ENCODE data around the gene ADARB2.

Gene ADARB2

GRCh38 chr10:1180836-1181235 is 556.5 kb downstream of the ADARB2 start:
- Histone ChIP-seq H3K36me3 (ENCODE audit: insufficient read depth, low read length) (no peaks in the 10 kb centered on the region), H3K4me3 (ENCODE audit: low read depth, low read length) (no peak overlapping the region), H2AFZ (ENCODE audit: low read length, unreplicated experiment) (no peak overlapping the region), H3K27me3 (ENCODE audit: insufficient read depth, low read length) (peaks cover 11% of the 10 kb centered on the region; the same call in 1 of the 2 replicates), H3K4me1 (ENCODE audit: control insufficient read depth, insufficient read depth, low read length, unreplicated experiment) (no peaks in the 10 kb centered on the region), H3K27ac (ENCODE audit: low read depth, low read length) (no peak overlapping the region), H3K79me2 (ENCODE audit: control insufficient read depth, insufficient read depth, low read length, unreplicated experiment) (no peaks in the 10 kb centered on the region)

- Histone ChIP-seq H3K27me3 (ENCODE audit: insufficient read depth, low read length) (peaks cover 11% of the 10 kb centered on the region; the same call in 1 of the 2 replicates), H3K27ac (ENCODE audit: low read depth, low read length) (no peak overlapping the region), H3K4me1 (ENCODE audit: control insufficient read depth, insufficient read depth, low read length, unreplicated experiment) (no peaks in the 10 kb centered on the region), H3K36me3 (ENCODE audit: insufficient read depth, low read length) (no peaks in the 10 kb centered on the region), H3K4me3 (ENCODE audit: low read depth, low read length) (no peak overlapping the region), H3K79me2 (ENCODE audit: control insufficient read depth, insufficient read depth, low read length, unreplicated experiment) (no peaks in the 10 kb centered on the region), H2AFZ (ENCODE audit: low read length, unreplicated experiment) (no peak overlapping the region)
These were observed 557.1 kb downstream of the ADARB2 start for GRCh38 chr10:1180071-1180730.

- no peaks in the 10 kb centered on the region for H3K79me2 ChIP-seq (ENCODE audit: control insufficient read depth, insufficient read depth, low read length, unreplicated experiment)
- no peaks in the 10 kb centered on the region for H3K36me3 ChIP-seq (ENCODE audit: insufficient read depth, low read length)
- H3K4me1 ChIP-seq (ENCODE audit: control insufficient read depth, insufficient read depth, low read length, unreplicated experiment): no peaks in the 10 kb centered on the region
- H3K27me3 ChIP-seq (ENCODE audit: insufficient read depth, low read length): peaks cover 11% of the 10 kb centered on the region; the same call in 1 of the 2 replicates
- H3K27ac ChIP-seq (ENCODE audit: low read depth, low read length): no peak overlapping the region
- H2AFZ ChIP-seq (ENCODE audit: low read length, unreplicated experiment): no peak overlapping the region
- no peak overlapping the region for H3K4me3 ChIP-seq (ENCODE audit: low read depth, low read length)
These were observed 557.8 kb downstream of the ADARB2 start for GRCh38 chr10:1179346-1180070.

GRCh38 chr10:1178506-1178905 is 558.8 kb downstream of the ADARB2 start:
- H3K4me3 ChIP-seq (ENCODE audit: low read depth, low read length): no peak overlapping the region

GRCh38 chr10:1177936-1178335 is 559.4 kb downstream of the ADARB2 start:
- Histone ChIP-seq H3K4me3 (ENCODE audit: low read depth, low read length) (no peak overlapping the region), H3K27ac (ENCODE audit: low read depth, low read length) (no peak overlapping the region), H3K79me2 (ENCODE audit: control insufficient read depth, insufficient read depth, low read length, unreplicated experiment) (no peaks in the 10 kb centered on the region), H2AFZ (ENCODE audit: low read length, unreplicated experiment) (no peak overlapping the region), H3K4me1 (ENCODE audit: control insufficient read depth, insufficient read depth, low read length, unreplicated experiment) (no peaks in the 10 kb centered on the region), H3K36me3 (ENCODE audit: insufficient read depth, low read length) (no peaks in the 10 kb centered on the region), H3K27me3 (ENCODE audit: insufficient read depth, low read length) (0 out of 2 replicates have a peak, but pooled peaks cover 4% of the 10 kb centered on the region)

More at GRCh38 chr10:1178506-1178905, 558.8 kb downstream of the ADARB2 start:
- Histone ChIP-seq H2AFZ (ENCODE audit: low read length, unreplicated experiment) (no peak overlapping the region), H3K79me2 (ENCODE audit: control insufficient read depth, insufficient read depth, low read length, unreplicated experiment) (no peaks in the 10 kb centered on the region), H3K4me1 (ENCODE audit: control insufficient read depth, insufficient read depth, low read length, unreplicated experiment) (no peaks in the 10 kb centered on the region), H3K27me3 (ENCODE audit: insufficient read depth, low read length) (peaks cover 5% of the 10 kb centered on the region; the same call in 1 of the 2 replicates), H3K27ac (ENCODE audit: low read depth, low read length) (no peak overlapping the region), H3K36me3 (ENCODE audit: insufficient read depth, low read length) (no peaks in the 10 kb centered on the region)

- Histone ChIP-seq H3K79me2 (ENCODE audit: control insufficient read depth, insufficient read depth, low read length, unreplicated experiment) (no peaks in the 10 kb centered on the region), H3K27ac (ENCODE audit: low read depth, low read length) (no peak overlapping the region), H3K36me3 (ENCODE audit: insufficient read depth, low read length) (no peaks in the 10 kb centered on the region), H3K27me3 (ENCODE audit: insufficient read depth, low read length) (no peaks in the 10 kb centered on the region), H2AFZ (ENCODE audit: low read length, unreplicated experiment) (no peak overlapping the region), H3K4me3 (ENCODE audit: low read depth, low read length) (no peak overlapping the region), H3K4me1 (ENCODE audit: control insufficient read depth, insufficient read depth, low read length, unreplicated experiment) (no peaks in the 10 kb centered on the region)
These were observed 561.3 kb downstream of the ADARB2 start for GRCh38 chr10:1175956-1176565.

GRCh38 chr10:1174022-1174421 is 563.3 kb downstream of the ADARB2 start:
- H3K36me3 ChIP-seq (ENCODE audit: insufficient read depth, low read length): no peaks in the 10 kb centered on the region
- H3K4me3 ChIP-seq (ENCODE audit: low read depth, low read length): no peak overlapping the region
- no peak overlapping the region for H3K27ac ChIP-seq (ENCODE audit: low read depth, low read length)
- H2AFZ ChIP-seq (ENCODE audit: low read length, unreplicated experiment): no peak overlapping the region
- no peaks in the 10 kb centered on the region for H3K79me2 ChIP-seq (ENCODE audit: control insufficient read depth, insufficient read depth, low read length, unreplicated experiment)
- no peaks in the 10 kb centered on the region for H3K4me1 ChIP-seq (ENCODE audit: control insufficient read depth, insufficient read depth, low read length, unreplicated experiment)
- H3K27me3 ChIP-seq (ENCODE audit: insufficient read depth, low read length): no peaks in the 10 kb centered on the region; the same call in 1 of the 2 replicates

- Histone ChIP-seq H3K27me3 (ENCODE audit: insufficient read depth, low read length) (no peaks in the 10 kb centered on the region; the same call in 1 of the 2 replicates), H3K4me1 (ENCODE audit: control insufficient read depth, insufficient read depth, low read length, unreplicated experiment) (no peaks in the 10 kb centered on the region), H2AFZ (ENCODE audit: low read length, unreplicated experiment) (no peak overlapping the region)
These were observed 564.2 kb downstream of the ADARB2 start for GRCh38 chr10:1173091-1173490.

GRCh38 chr10:1172256-1172984 is 564.9 kb downstream of the ADARB2 start:
- Histone ChIP-seq H3K27me3 (ENCODE audit: insufficient read depth, low read length) (peaks cover 3% of the 10 kb centered on the region; the same call in 1 of the 2 replicates), H3K27ac (ENCODE audit: low read depth, low read length) (no peak overlapping the region), H3K4me1 (ENCODE audit: control insufficient read depth, insufficient read depth, low read length, unreplicated experiment) (no peaks in the 10 kb centered on the region), H3K4me3 (ENCODE audit: low read depth, low read length) (no peak overlapping the region), H3K79me2 (ENCODE audit: control insufficient read depth, insufficient read depth, low read length, unreplicated experiment) (no peaks in the 10 kb centered on the region), H3K36me3 (ENCODE audit: insufficient read depth, low read length) (no peaks in the 10 kb centered on the region), H2AFZ (ENCODE audit: low read length, unreplicated experiment) (no peak overlapping the region)

More at GRCh38 chr10:1173091-1173490, 564.2 kb downstream of the ADARB2 start:
- Histone ChIP-seq H3K27ac (ENCODE audit: low read depth, low read length) (no peak overlapping the region), H3K36me3 (ENCODE audit: insufficient read depth, low read length) (no peaks in the 10 kb centered on the region), H3K4me3 (ENCODE audit: low read depth, low read length) (no peak overlapping the region), H3K79me2 (ENCODE audit: control insufficient read depth, insufficient read depth, low read length, unreplicated experiment) (no peaks in the 10 kb centered on the region)

GRCh38 chr10:1171586-1171985 is 565.7 kb downstream of the ADARB2 start:
- Histone ChIP-seq H2AFZ (ENCODE audit: low read length, unreplicated experiment) (no peak overlapping the region), H3K4me3 (ENCODE audit: low read depth, low read length) (no peak overlapping the region), H3K27ac (ENCODE audit: low read depth, low read length) (no peak overlapping the region), H3K36me3 (ENCODE audit: insufficient read depth, low read length) (no peaks in the 10 kb centered on the region), H3K4me1 (ENCODE audit: control insufficient read depth, insufficient read depth, low read length, unreplicated experiment) (no peaks in the 10 kb centered on the region), H3K79me2 (ENCODE audit: control insufficient read depth, insufficient read depth, low read length, unreplicated experiment) (no peaks in the 10 kb centered on the region), H3K27me3 (ENCODE audit: insufficient read depth, low read length) (peaks cover 4% of the 10 kb centered on the region; the same call in 1 of the 2 replicates)
